OCI-LY7 (cell line): ENCODE results near the gene RIMBP2. TPM values are rescaled to one million over a fixed set of nuclear protein-coding genes. Genes with fewer than 3 reads are reported as not detected.

ENCODE experiments used
- BruUV-seq: library from RNA; stranded (reverse); fragments of 400-500 nt; replicated peaks from 2 replicates; lab custom pipeline; 2021; lab: Mats Ljungman, UMichigan
- CTCF ChIA-PET: fragments of 300-600 bp; sonication (Branson Sonifier 250); formaldehyde crosslinking; loops from one replicate; lab custom pipeline; 2022; ENCODE audit warnings: antibody characterized with exemption; ENCODE audit not compliant: unreplicated experiment; lab: Charles Lee
- POLR2A ChIA-PET: fragments of 300-600 bp; sonication (Branson Sonifier 250); formaldehyde crosslinking; loops from one replicate; lab custom pipeline; 2022; ENCODE audit warnings: antibody characterized with exemption; lab: Charles Lee
- DNase-seq: peaks from one replicate; pipeline ENCODE4 v3.0.0-alpha.2; 2015; ENCODE audit warnings: low spot score
- H2AFZ ChIP-seq: fragments of 200-600 bp; sonication (generic), shearing (Covaris generic); 2 replicates; pipeline ENCODE4 v1.6.1; 2014; ENCODE audit warnings: mild to moderate bottlenecking, antibody characterized with exemption, low read length, moderate library complexity
- H3K27ac ChIP-seq: fragments of 200-600 bp; sonication (generic); 2 replicates; pipeline ENCODE4 v1.5.1; 2014; ENCODE audit warnings: mixed run types, low read depth, mild to moderate bottlenecking, moderate library complexity, low read length, inconsistent platforms; ENCODE audit not compliant: poor library complexity, severe bottlenecking
- H3K36me3 ChIP-seq: fragments of 200-600 bp; sonication (generic); 2 replicates; pipeline ENCODE4 v1.6.1; 2014; ENCODE audit warnings: mild to moderate bottlenecking, antibody characterized with exemption, low read length, moderate library complexity, mixed read lengths; ENCODE audit not compliant: insufficient read depth
- H3K4me1 ChIP-seq: fragments of 200-600 bp; sonication (generic); 2 replicates; pipeline ENCODE4 v1.5.1; 2014; ENCODE audit warnings: mild to moderate bottlenecking, low read length; ENCODE audit not compliant: insufficient read depth, poor library complexity, severe bottlenecking
- H3K4me2 ChIP-seq: fragments of 200-600 bp; sonication (generic); 2 replicates; pipeline ENCODE4 v1.6.1; 2014; ENCODE audit warnings: mild to moderate bottlenecking, low read length
- H3K4me3 ChIP-seq: fragments of 200-600 bp; sonication (generic); 2 replicates; pipeline ENCODE4 v1.5.1; 2014; ENCODE audit warnings: mild to moderate bottlenecking, low read depth, low read length; ENCODE audit not compliant: poor library complexity, severe bottlenecking
- H3K79me2 ChIP-seq: fragments of 200-600 bp; sonication (generic); 2 replicates; pipeline ENCODE4 v1.6.1; 2016; ENCODE audit warnings: low read depth, mild to moderate bottlenecking, low read length, moderate library complexity, mixed read lengths; ENCODE audit not compliant: insufficient read depth
- H3K9me2 ChIP-seq: fragments of 200-600 bp; sonication (generic); 2 replicates; pipeline ENCODE4 v1.6.1; 2016; ENCODE audit warnings: mild to moderate bottlenecking, low read length, mixed read lengths; ENCODE audit not compliant: insufficient read depth
- H3K9me3 ChIP-seq: fragments of 200-600 bp; sonication (generic); 2 replicates; pipeline ENCODE4 v1.6.1; 2014; ENCODE audit warnings: mild to moderate bottlenecking, mixed run types, low read length, mixed read lengths
- H4K20me1 ChIP-seq: fragments of 200-600 bp; sonication (generic); 2 replicates; pipeline ENCODE4 v1.6.1; 2014; ENCODE audit warnings: mild to moderate bottlenecking, antibody characterized with exemption, low read length, moderate library complexity, mixed read lengths; ENCODE audit not compliant: insufficient read depth
- CTCF ChIP-seq: fragments of 200-600 bp; sonication (generic); conservative IDR thresholded peaks from 2 replicates; pipeline ENCODE4 v1.5.1; 2014; ENCODE audit warnings: mild to moderate bottlenecking, antibody characterized with exemption, low read length, moderate library complexity, mixed read lengths
- EZH2phosphoT487 ChIP-seq: fragments of 200-600 bp; sonication (generic); IDR thresholded peaks from 2 replicates; pipeline ENCODE4 v1.6.1; 2018; ENCODE audit warnings: low read depth, borderline replicate concordance, mild to moderate bottlenecking, mixed run types, antibody characterized with exemption, low read length, moderate library complexity, mixed read lengths
- intact Hi-C: fragments of 100-400 bp; cut with micrococcal nuclease; formaldehyde crosslinking; loops from one replicate; pipeline ENCODE4 v1.10.0; 2022; ENCODE audit not compliant: unreplicated experiment
- total RNA-seq, 2 experiments: library from RNA; depleted of rRNA in 1 of 2; stranded (reverse); fragments of >200 nt in 1 of 2; shearing (Covaris generic) in 1 of 2; gene quantifications; 2 replicates each; pipeline ENCODE4 v1.2.3, GENCODE V29; 2014 to 2022

Gene RIMBP2
- total RNA-seq, 2 experiments from 2014 or later, result not detected

GRCh38 chr12:130673036-130673705 lies 42.9 kb downstream of the RIMBP2 start:
- no peaks in the 10 kb centered on the region for H3K9me3 ChIP-seq
- TF ChIP-seq CTCF (no peak), EZH2phosphoT487 (no peak)
- intact Hi-C loops, result no loop called here
- H3K36me3 ChIP-seq, result no peaks in the 10 kb centered on the region
- no peaks in the 10 kb centered on the region for H4K20me1 ChIP-seq
- H3K4me2 ChIP-seq, result no peak overlapping the region
- H3K27ac ChIP-seq, result no peak overlapping the region
- H3K9me2 ChIP-seq, result no peaks in the 10 kb centered on the region
- H3K79me2 ChIP-seq, result no peaks in the 10 kb centered on the region
- H3K4me1 ChIP-seq, result no peaks in the 10 kb centered on the region
- no TSS peak for BruUV-seq
- H3K4me3 ChIP-seq, result no peak overlapping the region
- ChIA-PET CTCF (no interaction called here), POLR2A (interaction anchor here (0.6 kb wide), 1 partner anchor 21 kb away, joined by 3 read pairs; no protein-coding TSS in a partner anchor)
- no peak for DNase-seq
- no peak overlapping the region for H2AFZ ChIP-seq

GRCh38 chr12:130672089-130672820 lies 43.8 kb downstream of the RIMBP2 start:
- H3K4me3 ChIP-seq, result no peak overlapping the region
- no peak overlapping the region for H2AFZ ChIP-seq
- no peaks in the 10 kb centered on the region for H3K79me2 ChIP-seq
- H3K36me3 ChIP-seq, result no peaks in the 10 kb centered on the region
- no peaks in the 10 kb centered on the region for H3K4me1 ChIP-seq
- TF ChIP-seq CTCF (no peak), EZH2phosphoT487 (no peak)
- no peak overlapping the region for H3K4me2 ChIP-seq
- H3K27ac ChIP-seq, result no peak overlapping the region
- H3K9me3 ChIP-seq, result no peaks in the 10 kb centered on the region
- CTCF ChIA-PET, result no interaction called here
- POLR2A ChIA-PET, result interaction anchor here (0.6 kb wide), 1 partner anchor 20 kb away, joined by 3 read pairs; no protein-coding TSS in a partner anchor
- H3K9me2 ChIP-seq, result no peaks in the 10 kb centered on the region
- H4K20me1 ChIP-seq, result no peaks in the 10 kb centered on the region
- no peak for DNase-seq
- intact Hi-C loops, result no loop called here
- BruUV-seq, result no TSS peak

- Histone ChIP-seq H3K9me3 (no peaks in the 10 kb centered on the region), H3K27ac (no peak overlapping the region), H3K4me1 (no peaks in the 10 kb centered on the region), H2AFZ (no peak overlapping the region), H3K79me2 (no peaks in the 10 kb centered on the region), H3K4me3 (no peak overlapping the region), H3K36me3 (no peaks in the 10 kb centered on the region), H4K20me1 (no peaks in the 10 kb centered on the region), H3K9me2 (no peaks in the 10 kb centered on the region), H3K4me2 (no peak overlapping the region)
- ChIA-PET POLR2A (no interaction called here), CTCF (no interaction called here)
- no TSS peak for BruUV-seq
- TF ChIP-seq CTCF (no peak), EZH2phosphoT487 (no peak)
- intact Hi-C loops, result no loop called here
- DNase-seq, result no peak
These were observed 44.5 kb downstream of the RIMBP2 start for GRCh38 chr12:130671556-130671955.
